ENCODE results near the gene ETV3.

Gene ETV3

GRCh38 chr1:157090196-157090647 lies 48.0 kb downstream of the ETV3 start:
- DNase-seq = peak; percentile 55

- no peak for DNase-seq
These were observed 48.4 kb downstream of the ETV3 start for GRCh38 chr1:157089789-157090188.

- no peak for DNase-seq
These were observed 49.6 kb downstream of the ETV3 start for GRCh38 chr1:157088607-157089006.

GRCh38 chr1:157087030-157087429 lies 51.2 kb downstream of the ETV3 start:
- no peak for DNase-seq

GRCh38 chr1:157086299-157086698 lies 51.9 kb downstream of the ETV3 start:
- no peak for DNase-seq

- no peak for DNase-seq
These were observed 52.8 kb downstream of the ETV3 start for GRCh38 chr1:157085421-157085820.

GRCh38 chr1:157084720-157085119 lies 53.5 kb downstream of the ETV3 start:
- DNase-seq = no peak

- no peak for DNase-seq
These were observed 56.5 kb downstream of the ETV3 start for GRCh38 chr1:157081707-157082106.

- DNase-seq = no peak
These were observed 57.5 kb downstream of the ETV3 start for GRCh38 chr1:157080714-157081113.

GRCh38 chr1:157077394-157077793 lies 60.8 kb downstream of the ETV3 start:
- no peak for DNase-seq

GRCh38 chr1:157073944-157074685 lies 64.1 kb downstream of the ETV3 start:
- no peak for DNase-seq
